Amygdala (tissue), 56 donors: Measurements from ENCODE around the gene TBX1.
A peak's percentile ranks its signal among the peaks of the same experiment; 100 is the strongest.
"Not testable (repeated sequence)": the region's sequence is repeated elsewhere in the genome, so short reads cannot be mapped to it uniquely, and the experiment has no call there.

Source experiments
- DNase-seq, 56 donors: peaks; one replicate each; lab custom pipeline; 2025; lab: John Stamatoyannopoulos, UW

Gene TBX1

GRCh38 chr22:19722982-19723231 is 37.7 kb upstream of the TBX1 start:
- DNase-seq: no peak

GRCh38 chr22:19723232-19723982 is 37.2 kb upstream of the TBX1 start, which contains the start of gene GP1BB:
GP1BB (plus strand) TSS chr22:19723539; CDS start chr22:19723570, 31 bp downstream.
- no peak for DNase-seq

- no peak for DNase-seq
Measured at GRCh38 chr22:19723983-19724827, 36.4 kb upstream of the TBX1 start.

DNA sequence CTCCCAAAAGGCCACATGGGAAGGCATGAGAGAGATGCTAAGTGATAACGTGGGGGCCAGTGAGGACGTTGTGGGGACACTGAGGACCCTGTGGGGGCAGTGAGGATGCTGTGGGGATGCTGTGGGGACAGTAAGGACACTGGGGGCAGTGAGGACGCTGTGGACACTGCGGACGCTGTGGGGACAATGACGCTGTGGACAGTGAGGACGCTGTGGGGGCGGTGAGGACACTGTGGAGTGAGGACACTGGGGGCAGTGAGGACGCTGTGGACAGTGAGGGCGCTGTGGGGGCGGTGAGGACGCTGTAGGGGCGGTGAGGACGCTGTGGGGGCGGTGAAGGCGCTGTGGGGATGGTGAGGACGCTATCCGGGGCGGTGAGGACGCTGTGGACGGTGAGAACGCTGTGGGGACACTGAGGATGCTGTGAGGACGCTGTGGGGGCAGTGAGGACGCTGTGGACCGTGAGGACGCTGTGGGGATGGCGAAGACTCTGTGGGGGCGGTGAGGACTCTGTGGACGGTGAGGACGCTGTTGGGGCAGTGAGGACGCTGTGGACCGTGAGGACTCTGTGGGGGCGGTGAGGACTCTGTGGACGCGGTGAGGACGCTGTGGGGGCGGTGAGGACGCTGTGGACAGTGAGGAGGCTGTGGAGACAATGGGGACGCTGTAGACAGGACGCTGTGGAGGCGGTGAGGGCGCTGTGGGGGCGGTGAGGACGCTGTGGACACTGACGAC is 35.5 kb upstream of the TBX1 start:
- DNase-seq: no peak

DNA sequence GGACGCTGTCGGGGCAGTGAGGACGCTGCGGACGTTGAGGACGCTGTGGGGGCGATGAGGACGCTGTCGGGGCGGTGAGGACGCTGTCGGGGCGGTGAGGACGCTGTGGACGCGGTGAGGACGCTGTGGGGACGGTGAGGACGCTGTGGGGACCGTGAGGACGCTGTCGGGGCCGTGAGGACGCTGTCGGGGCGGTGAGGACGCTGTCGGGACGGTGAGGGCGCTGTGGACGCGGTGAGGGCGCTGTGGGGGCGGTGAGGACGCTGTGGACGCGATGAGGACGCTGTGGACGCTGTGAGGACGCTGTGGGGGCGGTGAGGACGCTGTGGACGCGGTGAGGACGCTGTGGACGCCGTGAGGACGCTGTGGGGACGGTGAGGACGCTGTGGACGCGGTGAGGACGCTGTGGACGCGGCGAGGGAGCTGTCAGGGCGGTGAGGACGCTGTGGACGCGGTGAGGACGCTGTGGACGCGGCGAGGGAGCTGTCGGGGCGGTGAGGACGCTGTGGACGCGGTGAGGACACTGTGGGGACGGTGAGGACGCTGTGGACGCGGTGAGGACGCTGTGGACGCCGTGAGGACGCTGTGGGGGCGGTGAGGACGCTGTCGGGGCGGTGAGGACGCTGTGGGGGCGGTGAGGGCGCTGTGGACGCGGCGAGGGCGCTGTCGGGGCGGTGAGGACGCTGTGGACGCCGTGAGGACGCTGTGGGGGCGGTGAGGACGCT is 34.4 kb upstream of the TBX1 start:
- DNase-seq: not testable (repeated sequence)

DNA sequence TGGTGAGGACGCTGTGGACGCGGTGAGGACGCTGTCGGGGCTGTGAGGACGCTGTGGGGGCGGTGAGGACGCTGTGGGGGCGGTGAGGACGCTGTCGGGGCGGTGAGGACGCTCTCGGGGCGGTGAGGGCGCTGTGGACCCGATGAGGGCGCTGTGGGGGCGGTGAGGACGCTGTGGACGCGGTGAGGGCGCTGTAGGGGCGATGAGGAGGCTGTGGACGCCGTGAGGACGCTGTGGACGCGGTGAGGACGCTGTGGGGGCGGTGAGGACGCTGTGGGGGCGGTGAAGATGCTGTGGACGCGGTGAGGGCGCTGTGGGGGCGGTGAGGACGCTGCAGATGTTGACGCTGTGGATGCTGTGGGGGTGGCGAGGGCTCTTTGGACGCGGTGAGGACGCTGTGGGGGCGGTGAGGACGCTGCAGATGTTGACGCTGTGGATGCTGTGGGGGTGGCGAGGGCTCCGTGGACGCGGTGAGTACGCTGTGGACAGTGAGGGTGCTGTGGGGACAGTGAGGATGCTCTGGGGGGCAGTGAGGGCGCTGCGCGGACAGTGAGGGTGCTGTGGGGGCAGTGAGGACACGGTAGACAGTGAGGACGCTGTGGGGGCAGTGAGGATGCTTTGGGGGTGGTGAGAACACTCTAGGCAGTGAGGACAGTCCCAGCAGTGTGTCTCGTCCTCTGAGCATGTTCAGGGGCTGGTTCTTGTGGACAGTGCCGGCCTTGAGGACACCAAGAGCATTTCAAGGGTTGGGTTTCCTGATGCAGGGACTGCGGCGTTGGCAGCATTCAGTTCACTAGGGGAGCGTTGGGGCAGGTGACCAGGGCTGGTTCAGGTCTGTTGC is 33.0 kb upstream of the TBX1 start:
- DNase-seq: no peak

- DNase-seq: no peak
Measured at GRCh38 chr22:19728271-19728670, 32.3 kb upstream of the TBX1 start.

- no peak for DNase-seq
Measured at GRCh38 chr22:19728836-19729235, 31.7 kb upstream of the TBX1 start.

DNA sequence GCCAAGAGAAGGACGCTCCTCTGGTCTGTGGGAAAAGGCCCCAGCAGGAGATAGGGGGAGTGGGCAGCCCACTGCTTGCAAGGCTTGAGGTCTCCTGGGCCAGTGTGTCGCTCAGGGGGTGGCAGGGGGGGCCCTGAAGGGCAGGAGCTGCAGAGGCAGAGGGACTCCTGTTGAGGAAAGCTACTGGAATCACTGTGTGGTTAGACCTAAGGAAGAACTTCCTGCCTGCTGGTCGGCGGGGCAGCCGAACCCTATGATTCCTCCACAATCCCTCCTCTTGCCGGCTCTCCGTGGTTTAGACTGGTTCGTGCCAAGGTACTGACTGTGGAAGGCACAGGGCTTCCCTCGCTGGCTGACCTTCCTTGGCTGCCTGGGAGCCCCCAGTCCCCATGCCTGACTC is 31.1 kb upstream of the TBX1 start:
- DNase-seq: no peak

DNA sequence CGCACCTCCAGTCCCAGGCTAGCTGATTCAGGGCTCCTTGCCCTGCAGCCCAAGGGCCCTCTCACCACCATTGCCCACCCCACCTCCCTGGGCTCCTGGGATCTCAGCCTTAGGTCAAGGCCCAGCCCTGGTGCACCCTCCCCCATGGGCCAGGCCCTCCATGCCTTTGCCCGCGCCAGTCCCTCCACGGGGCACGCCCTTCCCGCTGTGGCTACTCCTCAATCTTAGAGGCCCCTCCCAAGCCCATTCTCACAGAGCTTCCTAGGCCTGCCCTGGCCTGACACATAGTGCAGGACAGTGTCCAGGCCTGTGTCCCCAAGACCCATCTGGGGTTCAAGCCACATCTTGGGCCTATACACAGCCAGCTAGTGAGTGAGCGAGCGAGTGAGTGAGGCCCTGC is 30.4 kb upstream of the TBX1 start:
- no peak for DNase-seq

DNA sequence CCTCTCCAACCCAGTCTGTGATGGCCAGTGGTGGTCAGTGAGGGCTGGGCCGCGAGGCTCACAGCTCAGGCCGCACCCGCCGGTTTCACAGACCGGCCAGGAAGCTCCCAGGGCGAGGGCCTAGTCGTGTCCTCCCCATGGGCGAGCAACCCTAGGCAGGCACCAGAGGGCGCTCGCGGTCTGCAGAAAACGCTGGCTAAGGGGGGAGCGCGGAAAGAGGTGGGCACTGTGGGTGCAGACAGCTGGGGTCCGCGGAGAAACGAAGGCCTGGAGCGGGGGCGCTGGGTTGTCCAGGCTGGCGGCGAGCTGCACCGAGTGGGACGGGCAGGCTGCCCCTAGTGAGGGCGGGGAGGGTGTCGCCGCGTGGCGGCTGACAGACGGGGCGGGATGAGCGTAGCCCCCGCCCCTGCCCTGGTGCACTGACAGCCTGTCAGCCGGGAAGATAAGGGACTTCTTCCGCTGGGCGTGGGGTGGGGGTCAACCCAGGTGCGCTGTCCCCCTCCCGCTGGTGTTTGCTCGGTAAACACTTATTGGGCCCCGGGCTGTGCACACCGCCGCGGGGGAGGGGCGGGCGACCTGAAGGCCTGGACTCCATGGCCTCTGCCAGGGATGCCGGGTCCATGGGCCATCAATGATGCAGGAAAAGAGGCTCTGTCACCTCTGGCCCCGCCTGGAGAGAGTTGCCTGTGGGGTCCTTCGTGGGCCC is 29.8 kb upstream of the TBX1 start:
- peak in 54 of 56 donors; percentile 8 to 85 (median 59) for DNase-seq

DNA sequence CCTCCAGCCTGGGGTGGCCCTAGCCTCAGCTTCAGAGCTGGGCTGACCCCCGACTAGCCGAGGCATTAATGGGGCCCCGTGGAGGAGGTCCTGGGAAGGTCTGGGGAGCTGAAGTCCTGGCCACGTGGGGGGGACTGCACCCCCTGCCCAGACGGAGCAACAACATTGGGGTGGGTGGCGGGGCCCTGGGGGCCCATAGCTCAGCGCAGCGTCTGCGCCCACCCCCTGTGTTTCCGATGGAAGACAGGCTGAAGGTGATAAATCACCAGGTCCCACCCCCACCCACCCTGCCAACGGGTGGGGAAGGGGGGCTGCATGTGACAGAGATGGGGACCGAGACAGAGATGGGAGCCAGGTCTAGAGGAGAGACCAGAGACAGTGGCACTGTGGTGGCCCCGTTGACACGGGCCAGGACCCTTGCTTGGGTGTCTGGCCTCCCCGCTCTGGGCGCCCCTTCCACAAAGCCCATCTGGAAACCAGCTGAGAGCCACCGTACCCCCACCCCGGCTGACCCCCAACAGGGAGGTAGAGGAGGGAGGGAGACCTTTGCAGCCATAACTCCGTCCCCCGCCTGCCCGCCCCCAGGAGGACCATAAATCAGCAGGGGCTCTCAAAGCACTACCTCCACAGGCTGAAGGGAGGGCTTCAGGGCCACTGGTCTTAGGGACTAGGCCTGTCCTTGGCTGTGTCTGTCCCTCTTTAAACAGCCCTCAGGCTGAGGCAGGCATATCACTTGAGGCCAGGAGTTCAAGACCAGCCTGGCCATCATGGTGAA is 29.0 kb upstream of the TBX1 start:
- no peak for DNase-seq

- no peak for DNase-seq
Measured at GRCh38 chr22:19732403-19733113, 28.0 kb upstream of the TBX1 start.

GRCh38 chr22:19733755-19734154 is 26.8 kb upstream of the TBX1 start:
- DNase-seq: no peak

DNA sequence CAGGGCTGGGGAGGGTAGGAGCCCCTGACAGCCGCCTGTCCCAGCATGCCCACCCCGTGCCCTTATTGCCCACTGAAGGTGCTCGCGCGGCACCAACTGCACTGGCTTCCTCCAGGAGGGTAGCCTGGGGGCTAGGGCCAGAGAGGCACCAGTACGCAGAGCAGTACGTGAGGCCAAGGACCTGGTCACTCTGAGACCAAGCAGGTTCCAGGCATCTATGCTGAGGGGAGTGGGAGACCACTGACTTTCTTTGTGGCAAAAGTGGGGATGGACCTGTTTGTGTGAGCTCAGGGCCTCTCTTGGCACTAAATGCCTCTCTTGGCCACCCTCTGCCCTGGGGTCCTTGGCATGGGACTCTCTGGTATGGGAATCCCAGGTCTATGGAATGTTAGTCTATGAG is 26.4 kb upstream of the TBX1 start:
- DNase-seq: no peak

GRCh38 chr22:19734837-19735382 is 25.7 kb upstream of the TBX1 start:
- no peak for DNase-seq
